Ishikawa (cell line): ENCODE data around the gene RAB5B.
A peak's percentile ranks its signal among the peaks of the same experiment; 100 is the strongest.

Experiments used
- CEBPB ChIP-seq: IDR thresholded peaks from 2 replicates; pipeline ENCODE4 v1.6.1; 2012
- CREB1 ChIP-seq: IDR thresholded peaks from 2 replicates; pipeline ENCODE4 v1.6.1; 2012; ENCODE audit warnings: low read depth
- EGR1 ChIP-seq: IDR thresholded peaks from 2 replicates; pipeline ENCODE4 v1.6.1; 2012
- EP300 ChIP-seq: IDR thresholded peaks from 2 replicates; pipeline ENCODE4 v1.6.1; 2012; ENCODE audit warnings: borderline replicate concordance
- FOXM1 ChIP-seq: IDR thresholded peaks from 2 replicates; pipeline ENCODE4 v1.6.1; 2012; ENCODE audit warnings: low read depth, borderline replicate concordance
- NFIC ChIP-seq: IDR thresholded peaks from 2 replicates; pipeline ENCODE4 v1.6.1; 2012
- RAD21 ChIP-seq: IDR thresholded peaks from 2 replicates; pipeline ENCODE4 v1.6.1; 2012; ENCODE audit warnings: low read depth
- TAF1 ChIP-seq: IDR thresholded peaks from 2 replicates; pipeline ENCODE4 v1.6.1; 2012; ENCODE audit warnings: low read depth, mild to moderate bottlenecking
- TCF12 ChIP-seq: IDR thresholded peaks from 2 replicates; pipeline ENCODE4 v1.6.1; 2012; ENCODE audit warnings: low read depth
- TEAD4 ChIP-seq: IDR thresholded peaks from 2 replicates; pipeline ENCODE4 v1.6.1; 2012
- YY1 ChIP-seq: IDR thresholded peaks from 2 replicates; pipeline ENCODE4 v1.6.1; 2012; ENCODE audit warnings: low read depth
- ZBTB7A ChIP-seq: IDR thresholded peaks from 2 replicates; pipeline ENCODE4 v1.6.1; 2012; ENCODE audit warnings: low read depth
- TF ChIP-seq, protein P1 (sequence below): IDR thresholded peaks from 2 replicates; pipeline ENCODE4 v1.6.1; 2012
- TF ChIP-seq, protein P2 (sequence below): IDR thresholded peaks from 2 replicates; pipeline ENCODE4 v1.6.1; 2012; ENCODE audit warnings: low read depth, mild to moderate bottlenecking
- TF ChIP-seq, protein P3 (sequence below): IDR thresholded peaks from 2 replicates; pipeline ENCODE4 v1.6.1; 2012

RAB5B gene, protein sequence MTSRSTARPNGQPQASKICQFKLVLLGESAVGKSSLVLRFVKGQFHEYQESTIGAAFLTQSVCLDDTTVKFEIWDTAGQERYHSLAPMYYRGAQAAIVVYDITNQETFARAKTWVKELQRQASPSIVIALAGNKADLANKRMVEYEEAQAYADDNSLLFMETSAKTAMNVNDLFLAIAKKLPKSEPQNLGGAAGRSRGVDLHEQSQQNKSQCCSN

DNA sequence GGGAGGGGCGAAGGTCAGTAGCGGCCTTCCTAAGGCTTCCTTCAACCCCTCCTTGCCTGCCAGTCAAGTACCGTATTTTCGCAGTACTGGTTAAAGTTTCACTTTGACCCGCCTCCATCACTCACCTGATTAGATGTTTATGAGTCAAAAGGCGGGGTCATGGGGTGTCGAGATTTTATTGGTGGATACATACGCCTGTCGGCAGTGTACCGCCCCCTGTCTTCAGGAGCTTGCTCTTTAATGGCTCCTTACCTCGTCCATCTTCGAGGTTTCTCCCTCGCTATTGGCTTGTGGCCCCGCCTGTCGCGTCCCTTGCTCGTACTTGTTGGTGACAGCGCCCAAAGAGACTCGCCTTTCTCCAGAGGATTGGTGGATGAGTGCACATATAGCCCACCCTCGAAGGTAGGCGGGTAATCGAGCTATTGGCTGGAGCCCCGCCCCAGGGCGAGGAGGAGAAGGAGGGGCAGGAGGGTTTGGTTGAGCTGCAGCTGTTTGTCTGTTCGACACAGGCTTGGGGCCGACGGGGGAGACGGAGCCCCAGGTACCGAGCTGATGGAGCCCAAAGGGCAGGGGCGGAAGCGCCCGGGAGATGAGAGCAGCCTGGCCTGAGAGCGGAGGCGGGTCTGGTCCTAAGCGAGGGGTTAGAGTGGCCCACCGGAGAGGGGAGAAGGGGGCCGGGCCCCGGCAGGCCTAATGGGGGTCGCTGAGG, at the start of gene RAB5B:
RAB5B (plus strand) TSS at position 480 of the 709 bp plus-strand sequence. CDS start 12,883 bp downstream, outside the sequence.
- TF ChIP-seq RAD21 (no peak), FOXM1 (peak; percentile 8; the same call in 1 of the 2 replicates), EP300 (0 out of 2 replicates have a peak, but pooled peaks have one; percentile 55), EGR1 (no peak), ZBTB7A (peak; percentile 97; the same call in 1 of the 2 replicates), CEBPB (no peak), TAF1 (peak; percentile 94), CREB1 (peak; percentile 83), YY1 (peak; percentile 55), TCF12 (peak; percentile 50; the same call in 1 of the 2 replicates), NFIC (no peak; the same call in 1 of the 2 replicates), TEAD4 (no peak)
- TF ChIP-seq, protein P1, sequence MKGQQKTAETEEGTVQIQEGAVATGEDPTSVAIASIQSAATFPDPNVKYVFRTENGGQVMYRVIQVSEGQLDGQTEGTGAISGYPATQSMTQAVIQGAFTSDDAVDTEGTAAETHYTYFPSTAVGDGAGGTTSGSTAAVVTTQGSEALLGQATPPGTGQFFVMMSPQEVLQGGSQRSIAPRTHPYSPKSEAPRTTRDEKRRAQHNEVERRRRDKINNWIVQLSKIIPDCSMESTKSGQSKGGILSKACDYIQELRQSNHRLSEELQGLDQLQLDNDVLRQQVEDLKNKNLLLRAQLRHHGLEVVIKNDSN, result peak; percentile 73
- TF ChIP-seq, protein P2, sequence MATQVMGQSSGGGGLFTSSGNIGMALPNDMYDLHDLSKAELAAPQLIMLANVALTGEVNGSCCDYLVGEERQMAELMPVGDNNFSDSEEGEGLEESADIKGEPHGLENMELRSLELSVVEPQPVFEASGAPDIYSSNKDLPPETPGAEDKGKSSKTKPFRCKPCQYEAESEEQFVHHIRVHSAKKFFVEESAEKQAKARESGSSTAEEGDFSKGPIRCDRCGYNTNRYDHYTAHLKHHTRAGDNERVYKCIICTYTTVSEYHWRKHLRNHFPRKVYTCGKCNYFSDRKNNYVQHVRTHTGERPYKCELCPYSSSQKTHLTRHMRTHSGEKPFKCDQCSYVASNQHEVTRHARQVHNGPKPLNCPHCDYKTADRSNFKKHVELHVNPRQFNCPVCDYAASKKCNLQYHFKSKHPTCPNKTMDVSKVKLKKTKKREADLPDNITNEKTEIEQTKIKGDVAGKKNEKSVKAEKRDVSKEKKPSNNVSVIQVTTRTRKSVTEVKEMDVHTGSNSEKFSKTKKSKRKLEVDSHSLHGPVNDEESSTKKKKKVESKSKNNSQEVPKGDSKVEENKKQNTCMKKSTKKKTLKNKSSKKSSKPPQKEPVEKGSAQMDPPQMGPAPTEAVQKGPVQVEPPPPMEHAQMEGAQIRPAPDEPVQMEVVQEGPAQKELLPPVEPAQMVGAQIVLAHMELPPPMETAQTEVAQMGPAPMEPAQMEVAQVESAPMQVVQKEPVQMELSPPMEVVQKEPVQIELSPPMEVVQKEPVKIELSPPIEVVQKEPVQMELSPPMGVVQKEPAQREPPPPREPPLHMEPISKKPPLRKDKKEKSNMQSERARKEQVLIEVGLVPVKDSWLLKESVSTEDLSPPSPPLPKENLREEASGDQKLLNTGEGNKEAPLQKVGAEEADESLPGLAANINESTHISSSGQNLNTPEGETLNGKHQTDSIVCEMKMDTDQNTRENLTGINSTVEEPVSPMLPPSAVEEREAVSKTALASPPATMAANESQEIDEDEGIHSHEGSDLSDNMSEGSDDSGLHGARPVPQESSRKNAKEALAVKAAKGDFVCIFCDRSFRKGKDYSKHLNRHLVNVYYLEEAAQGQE, result no peak
- TF ChIP-seq, protein P3, sequence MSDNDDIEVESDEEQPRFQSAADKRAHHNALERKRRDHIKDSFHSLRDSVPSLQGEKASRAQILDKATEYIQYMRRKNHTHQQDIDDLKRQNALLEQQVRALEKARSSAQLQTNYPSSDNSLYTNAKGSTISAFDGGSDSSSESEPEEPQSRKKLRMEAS, result peak; percentile 70

DNA sequence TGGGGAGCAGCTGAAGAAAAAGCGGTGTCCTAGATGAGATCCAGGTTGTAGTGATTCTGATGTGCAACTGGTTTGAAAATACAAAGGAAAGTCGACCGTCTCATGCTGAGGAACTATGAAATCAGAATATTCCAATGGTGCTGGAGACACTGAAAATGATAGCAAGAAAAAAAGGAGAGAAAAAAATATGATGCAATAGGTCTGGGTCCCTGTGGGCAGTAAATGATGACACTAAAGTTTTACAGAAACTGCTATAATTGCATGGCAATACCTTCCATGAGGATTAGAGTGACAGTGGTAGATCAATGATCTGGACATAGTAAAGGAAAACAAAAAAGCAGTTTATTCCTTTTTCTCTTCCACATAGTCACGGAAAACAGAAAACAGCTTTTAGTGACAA, 48.5 kb upstream of the RAB5B start:
- TF ChIP-seq EGR1, result no peak
- TF ChIP-seq CEBPB, result peak; percentile 21; the same call in 1 of the 2 replicates

DNA sequence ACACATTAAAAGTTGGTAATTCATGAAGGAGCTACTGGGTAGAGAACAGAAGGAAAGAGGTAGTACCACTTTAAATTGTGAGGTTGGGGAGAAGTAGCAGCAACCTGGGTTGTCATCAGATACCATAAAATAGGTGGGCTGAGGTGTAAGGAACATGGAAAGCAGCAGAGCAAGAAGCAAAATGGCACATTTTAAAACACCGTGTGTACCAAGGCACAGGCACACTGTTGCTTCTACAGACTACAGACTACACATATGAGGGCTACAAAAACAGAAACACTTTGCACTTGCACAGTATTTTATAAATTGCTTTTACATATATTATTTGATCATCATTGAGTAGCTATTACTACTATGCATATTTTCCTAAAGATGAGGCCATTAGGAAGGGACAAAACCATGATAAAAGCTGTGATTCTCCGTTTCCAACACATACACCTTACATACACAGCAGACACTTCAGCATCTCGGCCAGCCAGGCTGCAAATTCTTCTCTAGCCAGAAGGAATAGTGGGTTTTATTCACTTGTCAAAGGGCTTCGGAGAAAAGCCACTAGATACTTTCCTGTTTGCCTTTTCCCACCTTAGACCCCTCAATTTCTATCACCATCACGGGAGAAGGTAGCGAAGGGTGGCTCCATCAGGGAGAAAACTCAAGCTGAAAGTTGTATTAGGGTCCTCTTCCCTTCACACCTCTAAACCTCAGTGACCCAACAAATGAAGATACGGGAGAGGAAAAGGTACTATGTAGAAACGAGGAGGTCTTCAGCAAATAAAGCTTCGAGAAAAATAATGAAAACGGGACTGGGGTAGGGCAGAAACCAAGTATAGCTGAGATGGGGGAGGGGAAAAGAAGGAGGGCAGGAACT, 47.8 kb upstream of the RAB5B start:
- TF ChIP-seq EGR1 (no peak), CEBPB (no peak)

DNA sequence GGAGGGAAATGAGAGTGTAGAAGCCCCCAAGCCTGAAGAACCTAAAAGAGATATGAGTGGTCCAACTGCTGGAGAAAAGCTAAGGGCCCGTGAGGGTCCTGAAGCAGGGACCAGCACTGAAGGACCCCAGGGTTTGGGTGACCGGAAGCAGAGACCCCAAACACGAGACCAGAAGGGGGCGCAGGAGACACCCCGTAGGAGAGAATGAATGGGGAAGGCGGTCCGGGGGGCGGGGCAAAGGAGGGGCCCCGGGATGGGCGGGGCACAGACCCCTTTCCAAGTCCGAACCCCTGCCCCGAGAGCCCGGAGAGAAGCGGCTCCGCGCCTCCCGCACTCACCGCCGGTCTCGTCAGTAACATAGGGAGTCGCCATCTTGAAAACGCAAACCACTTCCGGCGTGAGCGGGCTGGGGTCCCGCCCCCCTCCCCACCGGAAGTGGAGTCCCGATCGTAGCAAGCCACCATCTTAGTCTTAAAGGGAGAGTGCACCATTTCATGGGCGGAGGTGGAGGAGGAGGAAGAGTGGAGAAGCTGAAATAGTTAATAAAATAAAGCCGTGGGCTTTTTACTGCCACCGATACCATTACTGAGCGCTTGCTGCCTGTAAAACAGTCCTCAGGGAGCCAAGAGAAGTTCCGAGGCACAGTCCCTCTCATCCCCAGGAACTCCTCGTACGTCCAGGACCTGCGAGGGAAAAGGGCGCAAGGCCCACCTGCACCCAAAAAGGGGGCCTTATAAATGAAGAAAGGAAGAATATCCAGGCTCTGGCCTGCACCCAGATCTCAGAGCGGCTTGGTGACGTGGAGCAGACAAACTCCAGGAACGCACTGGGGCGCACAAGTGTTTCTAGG, 46.9 kb upstream of the RAB5B start:
- TF ChIP-seq ZBTB7A, result peak; percentile 100
- TF ChIP-seq, protein P1, result no peak
- TF ChIP-seq YY1, result peak; percentile 97
- peak; percentile 26; the same call in 1 of the 2 replicates for TF ChIP-seq RAD21
- no peak for TF ChIP-seq TEAD4
- TF ChIP-seq TAF1, result peak; percentile 84; the same call in 1 of the 2 replicates
- TF ChIP-seq CREB1, result no peak
- TF ChIP-seq NFIC, result no peak
- peak; percentile 39; the same call in 1 of the 2 replicates for TF ChIP-seq EGR1
- TF ChIP-seq, protein P2, result no peak
- no peak; the same call in 1 of the 2 replicates for TF ChIP-seq TCF12
- TF ChIP-seq CEBPB, result no peak
- no peak for TF ChIP-seq EP300
- TF ChIP-seq, protein P3, result peak; percentile 73
- TF ChIP-seq FOXM1, result no peak
